ENCODE measurements around the gene KIAA1958.

The KIAA1958 gene

DNA sequence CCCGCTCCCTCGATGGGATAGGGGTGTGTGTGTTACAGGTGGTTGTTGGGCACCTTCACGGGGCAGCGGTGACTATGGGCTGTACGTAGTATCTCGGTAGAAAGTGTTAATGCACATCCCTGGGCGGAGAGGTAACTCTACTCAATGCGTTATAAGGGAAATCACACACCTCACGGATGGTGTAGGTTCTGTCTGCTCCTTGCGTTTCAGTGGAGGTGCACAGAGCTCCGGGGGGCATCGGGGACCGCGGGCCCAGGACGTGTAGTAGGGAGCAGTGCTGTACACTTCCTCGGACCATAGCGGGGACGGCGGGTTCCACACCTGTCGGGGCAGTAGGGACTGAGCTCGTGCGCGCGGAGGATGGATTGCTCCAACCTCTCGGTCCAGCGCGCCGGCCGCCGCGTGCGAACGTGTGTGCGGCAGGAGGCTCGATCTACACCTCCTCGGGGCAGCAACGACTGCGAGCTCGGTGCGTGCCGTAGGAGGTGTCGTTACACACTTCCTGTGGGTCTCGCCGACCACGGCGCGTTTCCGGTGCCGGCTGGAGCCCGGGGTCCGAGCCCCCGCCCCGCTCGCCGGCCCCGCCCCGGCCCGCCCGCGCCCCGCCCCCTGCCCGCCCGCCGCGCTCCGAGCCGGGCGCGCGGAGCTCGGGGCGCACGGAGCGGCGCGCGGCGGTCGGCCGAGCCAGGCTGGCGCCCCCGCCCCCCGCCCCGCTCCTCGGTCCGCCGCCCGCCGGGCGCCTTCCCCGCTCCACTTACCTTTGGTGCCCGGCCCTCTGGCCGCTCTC lies at the start of gene KIAA1958:
TSS of gene KIAA1958 (plus strand) at position 607 of the 787 bp plus-strand sequence. CDS start 87,254 bp downstream, outside the sequence.
- DNase-seq: peak; percentile 85 to 88

GRCh38 chr9:112437406-112437805 lies 49.2 kb upstream of the KIAA1958 start:
- no peak for DNase-seq

- no peak for DNase-seq
Observed at GRCh38 chr9:112439171-112439570, 47.5 kb upstream of the KIAA1958 start.

DNA sequence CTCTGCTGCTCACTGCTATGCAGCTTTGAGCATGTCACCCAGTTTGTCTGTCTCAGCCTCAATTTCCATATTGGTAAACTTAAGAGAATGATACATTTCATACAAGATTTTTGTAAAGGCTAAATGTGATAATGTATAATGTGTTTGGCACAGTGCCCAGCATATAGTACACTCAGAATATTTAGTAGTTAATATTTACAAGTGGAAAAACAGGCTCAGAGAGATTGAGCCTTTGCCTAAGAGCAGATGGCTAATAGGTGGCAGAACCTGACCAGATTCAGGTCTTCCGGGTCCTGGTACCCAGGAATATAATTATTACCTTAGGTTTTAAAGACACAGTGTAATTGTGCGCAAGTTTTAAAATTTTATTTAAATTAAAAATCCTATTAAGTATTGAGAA lies 46.8 kb upstream of the KIAA1958 start:
- no peak for DNase-seq

DNA sequence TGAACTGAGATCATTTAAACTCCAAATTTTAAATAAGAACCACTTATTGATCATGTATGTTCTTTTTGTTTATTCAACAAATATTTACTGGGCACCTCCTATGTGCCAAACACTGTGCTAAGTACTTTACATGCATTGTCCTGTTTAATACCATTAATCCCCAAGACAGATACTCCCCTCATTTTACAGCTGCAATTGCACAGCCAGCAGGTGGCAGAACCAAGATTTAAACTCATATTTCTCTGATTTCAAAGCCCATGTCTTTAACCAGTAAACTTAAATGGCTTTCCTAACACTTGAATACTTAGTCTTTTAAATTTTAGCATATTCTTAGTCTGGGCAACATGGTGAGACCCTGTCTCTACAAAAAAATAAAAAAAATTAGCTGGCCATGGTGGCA lies 43.4 kb upstream of the KIAA1958 start:
- peak; percentile 17 to 48 for DNase-seq

GRCh38 chr9:112443636-112444035 lies 43.0 kb upstream of the KIAA1958 start:
- DNase-seq: no peak

GRCh38 chr9:112445196-112445595 lies 41.4 kb upstream of the KIAA1958 start:
- DNase-seq: no peak

DNA sequence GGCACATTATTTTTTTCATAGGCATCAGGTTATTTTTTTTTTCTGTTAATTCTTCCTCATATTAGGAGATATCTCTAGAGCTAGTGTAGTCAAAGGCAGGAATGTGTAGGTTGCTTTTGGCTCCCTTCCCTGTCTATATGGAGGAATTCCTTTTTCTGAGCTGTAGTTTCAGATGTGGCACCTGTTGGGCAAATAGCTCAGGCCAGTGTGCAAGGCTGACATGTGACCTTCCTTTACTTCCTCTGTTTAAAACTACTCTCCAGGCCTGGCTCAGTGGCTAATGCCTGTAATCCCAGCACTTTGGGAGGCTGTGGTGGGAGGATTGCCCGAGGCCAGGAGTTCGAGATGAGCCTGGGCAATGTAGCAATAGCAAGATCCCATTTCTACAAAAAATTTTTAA lies 40.5 kb upstream of the KIAA1958 start:
- no peak for DNase-seq

DNA sequence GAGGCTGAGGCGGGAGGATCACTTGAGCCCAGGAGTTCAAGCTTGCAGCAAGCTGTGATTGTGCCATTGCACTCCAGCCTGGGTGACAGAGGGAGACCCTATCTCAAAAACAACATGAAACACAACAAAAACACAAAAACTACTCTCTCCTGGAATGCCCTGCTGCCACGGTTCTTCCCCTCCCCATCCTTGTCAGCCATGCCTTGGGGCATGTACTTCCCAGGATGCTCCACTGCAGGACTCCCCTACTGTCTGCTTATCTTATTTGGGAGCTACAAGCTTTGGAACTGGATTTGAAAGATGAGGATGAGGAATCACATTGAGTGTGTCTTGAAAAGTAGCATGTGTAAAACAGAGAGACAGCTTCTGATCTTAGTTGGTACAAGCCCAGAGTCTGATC lies 40.1 kb upstream of the KIAA1958 start:
- no peak for DNase-seq

GRCh38 chr9:112447283-112447761 lies 39.3 kb upstream of the KIAA1958 start:
- no peak for DNase-seq

DNA sequence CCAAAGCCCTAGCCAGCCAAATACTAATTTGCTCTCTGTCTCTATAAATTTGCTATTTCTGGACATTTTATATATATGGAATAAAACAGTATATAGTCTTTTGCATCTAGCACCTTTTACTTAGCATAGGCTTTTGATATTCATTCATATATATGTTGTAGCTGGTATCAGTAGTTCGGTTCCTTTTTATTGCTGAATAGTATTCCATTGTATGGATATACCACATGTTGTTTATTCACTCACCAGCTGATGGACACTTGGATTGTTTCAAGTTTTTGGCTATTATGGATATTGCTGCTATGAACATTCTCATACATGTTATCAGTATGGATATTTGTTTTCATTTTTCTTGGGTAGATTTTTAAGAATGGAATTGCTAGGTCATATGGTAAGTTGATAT lies 23.8 kb upstream of the KIAA1958 start:
- no peak for DNase-seq

GRCh38 chr9:112465352-112465751 lies 21.3 kb upstream of the KIAA1958 start:
- no peak for DNase-seq

- no peak for DNase-seq
Observed at GRCh38 chr9:112472996-112473395, 13.6 kb upstream of the KIAA1958 start.

GRCh38 chr9:112473986-112474385 lies 12.6 kb upstream of the KIAA1958 start:
- DNase-seq: no peak

- no peak for DNase-seq
Observed at GRCh38 chr9:112475318-112475717, 11.3 kb upstream of the KIAA1958 start.

- no peak for DNase-seq
Observed at GRCh38 chr9:112477330-112477729, 9.3 kb upstream of the KIAA1958 start.

GRCh38 chr9:112479221-112479620 lies 7.4 kb upstream of the KIAA1958 start:
- DNase-seq: no peak

DNA sequence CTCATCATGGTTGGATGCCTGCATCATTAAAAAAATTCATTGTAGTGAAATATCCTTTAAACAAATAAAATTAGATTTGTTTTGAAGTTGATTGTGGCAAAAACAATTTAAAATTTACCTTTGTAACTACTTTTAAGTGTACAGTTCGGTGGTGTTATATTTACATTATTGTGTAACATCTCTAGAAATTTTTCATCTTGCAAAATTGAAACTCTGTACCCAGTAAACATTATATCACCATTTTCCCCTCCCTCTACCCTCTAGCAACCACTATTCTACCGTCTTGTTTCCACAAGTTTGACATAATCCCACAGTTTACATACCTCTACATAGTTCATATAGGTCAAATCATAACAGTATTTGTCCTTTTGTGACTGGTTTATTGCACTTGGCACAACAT lies 2.0 kb upstream of the KIAA1958 start:
- DNase-seq: no peak

DNA sequence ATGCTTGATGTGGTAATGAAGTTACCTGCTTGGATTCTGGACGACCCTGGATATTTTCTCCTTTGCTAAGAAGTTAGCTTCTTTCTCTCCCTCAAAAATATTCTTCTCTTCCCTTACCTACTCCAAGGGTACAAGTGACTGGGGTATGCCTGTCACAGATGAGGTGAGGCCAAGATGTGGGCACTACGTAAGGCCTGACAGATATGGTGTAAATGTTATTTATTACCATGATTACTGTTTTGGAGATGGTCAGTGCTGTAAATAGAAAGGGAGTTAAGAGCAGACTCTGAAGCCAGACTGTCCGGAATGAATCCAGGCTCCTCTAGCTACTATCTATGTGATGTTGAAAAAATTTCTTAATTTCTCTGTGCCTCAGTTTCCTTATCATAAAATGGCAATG lies 1.1 kb upstream of the KIAA1958 start:
- no peak for DNase-seq

GRCh38 chr9:112487008-112487798 lies 576 bp downstream of the KIAA1958 start:
- peak; percentile 58 to 65 for DNase-seq

- DNase-seq: no peak
Observed at GRCh38 chr9:112487799-112488340, 1.2 kb downstream of the KIAA1958 start.

DNA sequence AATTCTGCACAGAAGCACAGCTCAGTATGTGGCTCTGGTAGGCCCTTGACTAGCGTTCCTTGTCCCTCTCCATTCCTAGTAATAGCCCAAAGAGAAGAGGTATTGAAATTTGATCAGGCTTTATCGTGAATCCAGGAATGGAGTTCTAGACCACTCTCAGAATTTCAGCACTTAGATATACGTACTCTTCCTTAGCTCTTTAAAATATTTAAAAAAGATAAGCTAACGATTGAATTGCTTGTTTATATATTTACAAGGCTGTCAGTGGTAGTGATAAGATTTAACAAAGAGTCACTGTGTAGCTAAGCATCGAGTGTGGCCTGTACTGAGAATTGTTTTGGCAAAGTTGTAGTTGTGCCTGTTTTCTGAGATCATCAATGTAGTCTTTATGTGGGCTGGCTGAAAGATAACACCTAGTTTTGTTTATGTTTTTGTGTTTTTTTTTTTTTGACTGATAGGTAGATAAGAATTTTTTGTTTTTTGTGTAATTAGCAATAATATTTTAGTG lies 2.5 kb downstream of the KIAA1958 start:
- DNase-seq: no peak

DNA sequence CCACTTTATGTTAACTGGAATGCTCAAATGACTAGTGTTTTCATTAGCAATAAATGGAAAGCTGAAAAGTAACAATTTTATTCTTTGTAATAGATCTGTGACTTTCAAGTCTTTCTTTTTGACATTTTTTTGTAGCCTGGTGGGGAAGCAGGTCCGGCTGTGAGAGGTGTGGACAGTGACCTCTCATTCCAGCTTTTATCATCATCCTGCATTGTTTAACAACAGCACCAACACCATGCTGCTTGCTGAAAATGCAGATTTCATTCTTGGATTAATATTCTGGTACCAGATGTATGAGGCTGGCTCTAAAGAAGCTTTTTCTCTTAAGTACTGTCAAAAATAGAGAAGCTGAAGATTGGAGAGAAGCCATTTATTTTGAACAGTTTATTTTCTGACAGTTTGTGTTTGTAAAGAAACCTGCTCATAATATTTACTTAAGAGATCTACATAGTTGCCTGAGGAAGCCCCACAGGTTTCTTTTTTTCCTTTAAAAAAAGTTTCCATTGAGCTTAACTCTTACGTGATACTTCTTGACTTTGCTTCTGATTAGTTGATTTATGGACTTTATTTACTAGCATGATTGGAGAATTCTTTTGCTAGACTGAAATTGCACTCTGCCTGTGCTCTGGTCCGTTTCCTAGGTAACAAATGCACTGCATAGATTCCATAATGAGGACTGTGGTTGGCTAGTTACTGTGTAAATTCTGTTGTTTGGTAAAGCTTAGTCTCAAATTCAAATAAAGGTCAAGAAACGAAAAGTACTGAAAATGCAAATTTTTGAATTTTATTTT lies 3.4 kb downstream of the KIAA1958 start:
- DNase-seq: no peak

All from CD4-positive, alpha-beta T cell treated with Interleukin-4 for 1 hour (primary cell).